Measurements from ENCODE around the gene RAD51B. TPM values are rescaled to one million over a fixed set of nuclear protein-coding genes. Genes with fewer than 3 reads are reported as not detected.
"Not testable (repeated sequence)": the region's sequence is repeated elsewhere in the genome, so short reads cannot be mapped to it uniquely, and the experiment has no call there.

RAD51B gene
- total RNA-seq, 1 experiment from 2014 or later: 8.5 TPM

GRCh38 chr14:68285421-68286179 lies 466.0 kb downstream of the RAD51B start:
- Histone ChIP-seq H3K4me3 (ENCODE audit: low read depth in 2 of 2, low read length in 2 of 2) (no peak overlapping the region), H3K9me3 (ENCODE audit: control insufficient read depth, insufficient read depth, low read depth, low read length) (no peaks in the 10 kb centered on the region), H3K36me3 (ENCODE audit: control insufficient read depth, insufficient read depth, low read length) (no peaks in the 10 kb centered on the region), H3K4me1 (ENCODE audit: control insufficient read depth, insufficient read depth, low read length) (no peaks in the 10 kb centered on the region), H3K27me3 (ENCODE audit: control insufficient read depth, insufficient read depth, low read length) (no peaks in the 10 kb centered on the region), H3K27ac (ENCODE audit: low read length) (no peak overlapping the region; the same call in 1 of the 2 replicates)
- in situ Hi-C loops (cut with HindIII; ENCODE audit: low pct_unique_long_range_greater_than_20kb, low sequenced_read_pairs) (no loop called here), intact Hi-C loops (cut with micrococcal nuclease; ENCODE audit: unreplicated experiment) (no loop called here)
- ChIA-PET CTCF (interaction anchor here (0.6 kb wide), 1 partner anchor 38 kb away, joined by 3 read pairs; no protein-coding TSS in a partner anchor), POLR2A (no interaction called here)
- no peak for ATAC-seq
- TF ChIP-seq REST (IDR thresholded peaks at IDR 0.05; ENCODE audit: insufficient read depth in 1 of 2, low read depth in 2 of 2, low read length in 1 of 2): no peak
- TF ChIP-seq CTCF (IDR thresholded peaks at IDR 0.05): no peak
- no peak for DNase-seq (ENCODE audit: low read depth, low spot score)
- BruUV-seq (replicated peaks): no TSS peak

- ATAC-seq (no peak), DNase-seq (ENCODE audit: low read depth, low spot score) (no peak)
- Histone ChIP-seq H3K36me3 (ENCODE audit: control insufficient read depth, insufficient read depth, low read length) (no peaks in the 10 kb centered on the region), H3K4me3 (ENCODE audit: low read depth in 2 of 2, low read length in 2 of 2) (no peak overlapping the region), H3K9me3 (ENCODE audit: control insufficient read depth, insufficient read depth, low read depth, low read length) (no peaks in the 10 kb centered on the region), H3K4me1 (ENCODE audit: control insufficient read depth, insufficient read depth, low read length) (no peaks in the 10 kb centered on the region), H3K27me3 (ENCODE audit: control insufficient read depth, insufficient read depth, low read length) (no peaks in the 10 kb centered on the region), H3K27ac (ENCODE audit: low read length) (no peak overlapping the region)
- BruUV-seq (replicated peaks): no TSS peak
- TF ChIP-seq REST (IDR thresholded peaks at IDR 0.05; ENCODE audit: insufficient read depth in 1 of 2, low read depth in 2 of 2, low read length in 1 of 2) (no peak), SIN3A (IDR thresholded peaks at IDR 0.05; ENCODE audit: borderline replicate concordance, insufficient read depth, low read depth, low read length) (no peak), POLR2AphosphoS5 (IDR thresholded peaks at IDR 0.05; ENCODE audit: low read depth, low read length) (no peak), CTCF (IDR thresholded peaks at IDR 0.05) (no peak), TCF7L2 (IDR thresholded peaks at IDR 0.05; ENCODE audit: low read depth, low read length) (no peak)
- in situ Hi-C loops (cut with HindIII; ENCODE audit: low pct_unique_long_range_greater_than_20kb, low sequenced_read_pairs) (no loop called here), intact Hi-C loops (cut with micrococcal nuclease; ENCODE audit: unreplicated experiment) (no loop called here)
- POLR2A ChIA-PET: no interaction called here
- CTCF ChIA-PET: no interaction called here
These were observed 467.1 kb downstream of the RAD51B start for GRCh38 chr14:68286667-68287066.

GRCh38 chr14:68289452-68289851 lies 469.9 kb downstream of the RAD51B start:
- BruUV-seq (replicated peaks); H3K4me3 ChIP-seq (ENCODE audit: low read depth in 2 of 2, low read length in 2 of 2); H3K27me3 ChIP-seq (ENCODE audit: control insufficient read depth, insufficient read depth, low read length); in situ Hi-C loops (cut with HindIII; ENCODE audit: low pct_unique_long_range_greater_than_20kb, low sequenced_read_pairs); intact Hi-C loops (cut with micrococcal nuclease; ENCODE audit: unreplicated experiment); H3K9me3 ChIP-seq (ENCODE audit: control insufficient read depth, insufficient read depth, low read depth, low read length); CTCF ChIA-PET; H3K4me1 ChIP-seq (ENCODE audit: control insufficient read depth, insufficient read depth, low read length); ATAC-seq; POLR2A ChIA-PET; H3K27ac ChIP-seq (ENCODE audit: low read length); H3K36me3 ChIP-seq (ENCODE audit: control insufficient read depth, insufficient read depth, low read length); DNase-seq (ENCODE audit: low read depth, low spot score): not testable (repeated sequence)
